ENCODE measurements around the gene ATN1.
A peak's percentile ranks its signal among the peaks of the same experiment; 100 is the strongest.
"Not testable (repeated sequence)": the region's sequence is repeated elsewhere in the genome, so short reads cannot be mapped to it uniquely, and the experiment has no call there.

The ATN1 gene

GRCh38 chr12:6902448-6902847 lies 25.3 kb upstream of the ATN1 start:
- TF ChIP-seq CTCF (IDR thresholded peaks at IDR 0.05) = no peak
- H3K27ac ChIP-seq = no peak overlapping the region
- no peak overlapping the region for H3K4me3 ChIP-seq
- DNase-seq (ENCODE audit: low spot score) = no peak

GRCh38 chr12:6903722-6904121 lies 24.0 kb upstream of the ATN1 start:
- no peak for TF ChIP-seq CTCF (IDR thresholded peaks at IDR 0.05)
- no peak for DNase-seq (ENCODE audit: low spot score)
- Histone ChIP-seq H3K27ac (no peak overlapping the region), H3K4me3 (no peak overlapping the region)

DNA sequence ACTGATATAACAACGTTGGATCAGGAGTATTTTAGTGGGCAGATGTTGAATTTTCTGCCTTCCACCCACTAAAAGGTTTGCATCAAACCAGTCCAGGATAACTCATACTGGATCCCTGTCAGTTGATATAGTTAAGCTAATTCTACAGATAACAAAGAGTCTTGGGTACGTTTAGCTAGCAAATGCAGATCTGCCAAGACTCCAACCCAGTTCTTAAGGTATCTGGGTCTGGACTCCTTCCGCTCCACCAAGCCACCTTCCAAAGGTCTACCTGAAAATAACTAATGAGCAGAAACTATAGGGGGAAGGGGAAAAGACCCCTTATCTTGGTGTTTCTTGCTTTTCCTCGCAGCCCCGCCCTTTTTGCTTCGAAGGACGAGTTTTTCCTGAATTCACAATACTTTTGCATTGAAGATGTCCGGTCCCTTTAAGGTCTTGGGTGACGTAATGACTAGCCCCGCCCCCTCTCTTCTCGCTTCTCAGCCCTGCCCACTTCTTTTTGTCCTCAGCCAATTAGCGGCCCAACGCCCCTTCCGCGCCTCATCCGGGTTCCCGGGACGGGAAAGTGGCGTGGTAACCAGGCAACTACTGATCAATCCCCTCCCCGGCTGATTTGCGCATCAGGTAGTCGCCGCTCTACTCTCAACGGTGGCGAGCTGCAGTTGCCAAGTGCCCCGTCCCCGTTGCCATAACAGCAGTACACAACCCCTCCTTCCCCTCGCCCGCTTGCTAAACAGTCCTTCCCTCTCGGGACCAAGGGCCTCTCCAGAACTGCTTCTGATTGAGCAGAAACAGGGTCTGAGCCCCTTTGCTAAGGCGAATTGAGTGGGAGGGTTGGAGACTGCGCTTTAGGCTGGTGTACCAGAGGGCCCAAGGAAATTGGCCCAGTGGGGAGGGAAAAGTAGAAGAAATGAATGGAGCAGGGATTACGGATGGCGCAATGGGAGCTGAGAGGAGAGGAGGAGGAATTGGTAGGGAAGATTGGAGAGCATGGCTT lies 23.2 kb upstream of the ATN1 start, which contains the start of gene LRRC23:
LRRC23 (plus strand) TSS at position 543 of the 997 bp plus-strand sequence. CDS start 812 bp downstream, outside the sequence.
- peak; percentile 98 for DNase-seq (ENCODE audit: low spot score)
- TF ChIP-seq CTCF (IDR thresholded peaks at IDR 0.05) = no peak
- Histone ChIP-seq H3K4me3 (peak within 1 kb of the TSS; percentile 85), H3K27ac (peak within 1 kb of the TSS; percentile 57 to 90)

DNA sequence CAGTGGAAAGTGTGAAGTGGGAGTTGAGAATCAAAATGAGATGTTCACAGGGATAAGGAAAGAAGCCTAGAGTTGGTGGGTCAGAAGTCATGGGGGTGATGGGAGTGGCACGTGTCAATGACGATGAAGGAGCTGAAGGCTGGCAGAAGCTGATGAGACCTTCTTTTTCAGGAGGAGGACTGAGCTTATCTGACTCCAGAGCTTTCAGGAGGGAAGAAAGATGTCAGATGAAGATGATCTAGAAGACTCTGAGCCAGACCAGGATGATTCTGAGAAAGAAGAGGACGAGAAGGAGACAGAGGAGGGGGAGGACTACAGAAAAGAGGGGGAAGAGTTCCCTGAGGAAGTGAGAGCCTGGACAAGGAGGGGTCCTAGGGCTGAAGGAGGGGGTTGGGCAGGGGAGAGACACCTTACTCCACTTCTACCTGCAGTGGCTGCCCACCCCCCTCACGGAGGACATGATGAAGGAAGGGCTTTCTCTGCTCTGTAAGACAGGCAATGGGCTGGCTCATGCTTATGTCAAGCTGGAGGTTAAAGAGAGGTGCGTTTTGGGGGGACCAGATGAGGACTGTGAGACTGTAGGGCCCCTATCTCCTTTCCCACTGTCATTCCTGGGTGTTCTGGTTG lies 22.2 kb upstream of the ATN1 start:
- no peak for DNase-seq (ENCODE audit: low spot score)
- Histone ChIP-seq H3K27ac (peak overlapping the region; percentile 57 to 90), H3K4me3 (peak overlapping the region; percentile 85)
- no peak for TF ChIP-seq CTCF (IDR thresholded peaks at IDR 0.05)

DNA sequence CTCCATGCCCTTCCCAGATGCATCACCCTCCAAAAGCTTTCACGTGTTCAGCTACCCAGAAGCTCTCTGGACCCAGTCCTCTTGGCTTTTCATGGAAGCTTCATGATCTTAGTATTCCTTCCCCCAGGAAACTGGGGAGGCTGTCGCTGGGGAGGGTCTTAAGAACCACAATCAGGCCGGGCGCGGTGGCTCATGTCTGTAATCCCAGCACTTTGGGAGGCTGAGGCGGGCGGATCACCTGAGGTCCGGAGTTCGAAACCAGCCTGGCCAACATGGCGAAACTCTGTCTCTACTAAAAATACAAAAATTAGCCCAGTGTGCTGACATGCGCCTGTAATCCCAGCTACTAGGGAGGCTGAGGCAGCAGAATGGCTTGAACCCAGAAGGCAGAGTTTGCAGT lies 19.6 kb upstream of the ATN1 start:
- not testable (repeated sequence) for DNase-seq (ENCODE audit: low spot score); H3K27ac ChIP-seq; H3K4me3 ChIP-seq

DNA sequence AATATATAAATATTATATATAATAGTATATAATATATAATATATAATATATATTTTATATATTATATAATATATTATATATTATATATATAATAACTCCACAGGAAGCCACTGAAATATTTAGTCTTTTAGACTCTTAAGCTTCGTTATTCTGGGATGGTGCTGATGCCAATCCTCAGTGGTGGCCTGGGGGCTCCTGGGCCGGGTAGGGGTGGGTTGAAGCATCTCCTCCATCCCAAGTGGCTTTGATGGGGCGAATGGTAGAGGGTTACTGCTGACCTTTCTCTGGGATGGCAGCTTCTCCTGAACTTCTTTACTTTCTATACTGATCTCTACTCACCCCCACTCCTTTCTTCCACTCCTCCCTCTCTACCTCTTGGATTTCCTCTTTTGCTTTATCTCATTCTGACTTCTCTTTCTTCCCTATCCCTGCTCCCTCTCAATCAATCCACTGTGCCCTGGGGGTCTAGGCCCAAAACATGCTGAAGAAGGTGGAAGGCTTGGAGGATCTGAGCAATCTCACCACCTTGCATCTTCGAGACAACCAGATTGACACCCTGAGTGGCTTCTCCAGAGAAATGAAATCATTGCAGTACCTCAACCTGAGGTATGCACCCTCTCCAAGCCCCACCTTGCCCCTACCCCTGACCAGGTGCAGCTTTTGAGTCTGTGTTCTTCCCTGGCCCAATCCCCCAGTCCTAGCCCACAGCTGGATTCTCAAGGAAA lies 18.2 kb upstream of the ATN1 start:
- Histone ChIP-seq H3K4me3 (no peak overlapping the region), H3K27ac (no peak overlapping the region)
- DNase-seq (ENCODE audit: low spot score) = no peak
- no peak for TF ChIP-seq CTCF (IDR thresholded peaks at IDR 0.05)

Measured in coronary artery (tissue), 2 donors.